Measurements from ENCODE around the gene LYZL6. TPM values are rescaled to one million over a fixed set of nuclear protein-coding genes. Genes with fewer than 3 reads are reported as not detected.

Gene LYZL6
- total RNA-seq, 1 donor from 2014 or later: not detected

DNA sequence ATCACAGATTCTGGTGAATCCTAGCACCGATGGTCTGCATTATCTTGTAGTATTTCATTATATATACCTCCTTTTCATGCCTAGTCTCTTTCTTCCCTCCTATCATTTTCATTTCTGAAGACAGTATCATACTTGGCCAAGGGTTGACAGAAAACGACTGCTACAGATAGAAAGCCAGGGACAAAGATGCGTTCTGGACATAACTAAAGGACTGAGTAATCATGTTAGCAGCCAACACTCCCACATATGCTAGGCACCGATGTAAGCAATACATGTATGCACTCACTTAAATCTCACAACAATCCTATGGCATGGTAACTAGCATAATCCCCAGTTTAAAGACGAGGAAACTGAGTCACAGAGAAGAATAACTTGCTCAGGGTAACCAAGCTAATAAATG, 35.8 kb downstream of the LYZL6 start:
- no peak for ATAC-seq
- intact Hi-C loops (cut with DNase I): no loop called here
- TF ChIP-seq, protein P1, sequence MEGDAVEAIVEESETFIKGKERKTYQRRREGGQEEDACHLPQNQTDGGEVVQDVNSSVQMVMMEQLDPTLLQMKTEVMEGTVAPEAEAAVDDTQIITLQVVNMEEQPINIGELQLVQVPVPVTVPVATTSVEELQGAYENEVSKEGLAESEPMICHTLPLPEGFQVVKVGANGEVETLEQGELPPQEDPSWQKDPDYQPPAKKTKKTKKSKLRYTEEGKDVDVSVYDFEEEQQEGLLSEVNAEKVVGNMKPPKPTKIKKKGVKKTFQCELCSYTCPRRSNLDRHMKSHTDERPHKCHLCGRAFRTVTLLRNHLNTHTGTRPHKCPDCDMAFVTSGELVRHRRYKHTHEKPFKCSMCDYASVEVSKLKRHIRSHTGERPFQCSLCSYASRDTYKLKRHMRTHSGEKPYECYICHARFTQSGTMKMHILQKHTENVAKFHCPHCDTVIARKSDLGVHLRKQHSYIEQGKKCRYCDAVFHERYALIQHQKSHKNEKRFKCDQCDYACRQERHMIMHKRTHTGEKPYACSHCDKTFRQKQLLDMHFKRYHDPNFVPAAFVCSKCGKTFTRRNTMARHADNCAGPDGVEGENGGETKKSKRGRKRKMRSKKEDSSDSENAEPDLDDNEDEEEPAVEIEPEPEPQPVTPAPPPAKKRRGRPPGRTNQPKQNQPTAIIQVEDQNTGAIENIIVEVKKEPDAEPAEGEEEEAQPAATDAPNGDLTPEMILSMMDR (IDR thresholded peaks at IDR 0.05): no peak

DNA sequence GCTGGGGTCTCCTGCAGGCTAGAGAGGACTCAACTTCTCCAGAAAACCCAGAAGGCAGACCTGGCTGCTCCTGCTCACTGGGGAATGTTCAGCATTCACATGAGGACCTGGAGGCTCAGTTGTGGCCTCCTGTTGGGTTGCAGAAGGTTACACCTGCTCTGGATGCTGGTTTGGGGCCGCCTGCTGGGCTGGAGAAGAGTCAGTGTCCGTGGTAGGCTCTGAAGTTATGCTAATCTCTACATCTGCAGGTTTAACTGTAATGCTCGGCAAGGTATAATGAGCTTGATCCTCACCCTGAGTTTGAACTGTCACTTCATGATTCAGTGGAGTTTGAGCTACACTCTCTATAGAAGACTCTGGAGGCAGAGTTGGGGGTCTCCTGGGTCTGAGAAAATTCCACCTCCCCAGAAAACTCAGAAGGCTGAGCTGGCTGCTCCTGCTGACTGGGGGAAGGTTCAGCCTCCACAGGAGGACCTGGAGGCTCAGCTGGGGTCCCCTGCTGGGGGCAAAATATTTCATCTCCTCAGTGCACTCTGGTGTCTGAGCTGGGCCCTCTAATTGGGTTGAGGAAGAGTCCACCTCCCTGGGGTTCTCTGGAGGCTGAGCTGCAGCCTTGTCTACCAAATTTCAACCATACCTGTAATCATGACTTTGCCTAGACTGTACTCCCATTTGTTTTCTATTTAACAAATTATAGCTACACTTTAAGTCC, 36.4 kb downstream of the LYZL6 start:
- Histone ChIP-seq H3K4me3 (no peak overlapping the region), H3K36me3 (no peaks in the 10 kb centered on the region), H3K4me1 (no peaks in the 10 kb centered on the region), H3K27ac (no peak overlapping the region), H3K9me3 (no peaks in the 10 kb centered on the region), H3K27me3 (ENCODE audit: low read depth) (no peaks in the 10 kb centered on the region)
- intact Hi-C loops (cut with DNase I): no loop called here
- ATAC-seq (no peak), DNase-seq (no peak)
- TF ChIP-seq, protein P1 (IDR thresholded peaks at IDR 0.05): no peak

More for the DNA sequence above, 35.8 kb downstream of the LYZL6 start:
- DNase-seq: no peak
- Histone ChIP-seq H3K27me3 (ENCODE audit: low read depth) (no peaks in the 10 kb centered on the region), H3K36me3 (no peaks in the 10 kb centered on the region), H3K27ac (no peak overlapping the region), H3K9me3 (no peaks in the 10 kb centered on the region), H3K4me1 (no peaks in the 10 kb centered on the region), H3K4me3 (no peak overlapping the region)

DNA sequence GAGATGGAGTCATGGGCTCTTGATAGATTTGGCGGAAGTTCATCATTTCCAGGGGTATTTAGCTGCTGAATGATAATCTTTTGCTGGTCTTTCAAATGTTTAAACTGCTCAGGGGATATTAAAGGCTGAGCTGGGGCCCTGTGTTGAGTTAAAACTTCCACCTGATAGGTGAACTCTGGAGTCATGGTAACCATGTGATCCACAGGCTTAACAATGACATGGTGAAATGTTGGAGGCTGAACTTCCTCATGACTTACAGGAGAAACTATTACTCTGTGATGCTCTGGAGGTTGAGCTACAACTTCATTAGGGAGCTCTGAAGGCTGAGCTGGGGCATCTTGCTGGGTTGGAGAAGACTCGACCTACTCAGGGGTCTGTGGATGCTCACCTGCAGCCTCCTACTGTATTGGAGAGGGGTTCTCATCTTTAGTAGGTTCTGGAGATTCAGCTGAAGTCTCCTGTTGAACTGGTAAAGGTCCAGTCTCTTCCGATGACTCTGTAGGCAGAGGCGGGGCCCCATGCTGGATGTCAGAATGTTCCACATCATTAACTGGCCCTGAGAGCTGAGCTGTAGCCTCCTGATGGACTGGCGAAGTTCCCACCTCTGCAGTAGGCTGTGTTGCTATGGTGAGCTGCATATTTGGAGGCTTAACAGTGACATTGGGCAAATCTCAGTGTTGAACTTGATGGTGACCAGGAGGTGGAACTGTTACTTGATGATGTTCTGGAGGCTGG, 37.2 kb downstream of the LYZL6 start:
- DNase-seq: no peak
- H3K4me3 ChIP-seq: no peak overlapping the region
- TF ChIP-seq, protein P1 (IDR thresholded peaks at IDR 0.05): no peak
- no peaks in the 10 kb centered on the region for H3K36me3 ChIP-seq
- no peaks in the 10 kb centered on the region for H3K4me1 ChIP-seq
- intact Hi-C loops (cut with DNase I): no loop called here
- no peaks in the 10 kb centered on the region for H3K27me3 ChIP-seq (ENCODE audit: low read depth)
- H3K9me3 ChIP-seq: no peaks in the 10 kb centered on the region
- no peak for ATAC-seq
- H3K27ac ChIP-seq: no peak overlapping the region

DNA sequence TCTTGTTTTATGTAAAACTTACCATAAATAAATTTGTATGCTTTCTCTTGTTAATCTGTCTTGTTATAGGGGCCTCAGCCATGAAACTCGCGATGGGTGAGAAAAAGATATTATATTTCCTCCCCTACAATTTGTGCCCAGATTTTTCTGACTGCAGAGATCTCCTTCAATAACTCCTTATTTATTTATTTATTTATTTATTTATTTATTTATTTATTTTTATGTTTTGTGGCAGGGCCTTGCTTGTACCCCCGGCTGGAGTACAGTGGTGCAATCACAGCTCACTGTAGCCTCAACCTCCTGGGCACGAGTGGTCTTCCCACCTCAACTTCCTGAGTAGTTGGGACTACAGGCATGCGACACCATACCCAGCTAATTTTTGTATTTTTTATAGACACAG, 40.1 kb downstream of the LYZL6 start:
- H3K27me3 ChIP-seq (ENCODE audit: low read depth): no peaks in the 10 kb centered on the region
- TF ChIP-seq, protein P1 (IDR thresholded peaks at IDR 0.05): no peak
- no peaks in the 10 kb centered on the region for H3K4me1 ChIP-seq
- ATAC-seq (no peak), DNase-seq (no peak)
- no peaks in the 10 kb centered on the region for H3K9me3 ChIP-seq
- no peaks in the 10 kb centered on the region for H3K36me3 ChIP-seq
- H3K27ac ChIP-seq: no peak overlapping the region
- intact Hi-C loops (cut with DNase I): no loop called here
- no peak overlapping the region for H3K4me3 ChIP-seq

DNA sequence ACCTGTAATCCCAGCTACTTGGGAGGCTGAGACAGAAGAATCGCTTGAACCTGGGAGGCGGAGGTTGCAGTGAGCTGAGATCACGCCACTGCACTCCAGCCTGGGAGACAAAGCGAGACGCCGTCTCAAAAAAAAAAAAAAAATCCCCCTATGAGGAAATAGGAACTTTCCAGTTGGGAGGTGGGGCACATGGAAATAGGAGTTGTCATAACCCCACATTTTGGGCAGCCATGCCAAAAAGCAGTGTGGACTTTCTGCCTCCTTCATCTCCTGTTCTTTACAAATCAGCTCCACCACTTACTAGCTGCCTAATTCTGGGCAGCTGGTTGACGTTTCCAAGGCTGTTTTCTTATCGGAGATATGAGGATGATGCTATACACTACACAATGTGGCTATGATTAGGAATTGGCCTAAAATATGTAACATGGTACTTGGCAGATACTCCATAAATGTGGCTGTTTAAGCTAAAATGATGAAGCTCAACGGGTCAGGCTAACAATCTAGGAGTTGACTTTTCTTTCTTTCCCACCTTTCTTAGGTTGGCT, 41.8 kb downstream of the LYZL6 start:
- no peaks in the 10 kb centered on the region for H3K9me3 ChIP-seq
- H3K4me1 ChIP-seq: no peaks in the 10 kb centered on the region
- no peak overlapping the region for H3K4me3 ChIP-seq
- H3K27me3 ChIP-seq (ENCODE audit: low read depth): no peaks in the 10 kb centered on the region
- no peaks in the 10 kb centered on the region for H3K36me3 ChIP-seq
- H3K27ac ChIP-seq: no peak overlapping the region
- DNase-seq: no peak
- TF ChIP-seq, protein P1 (IDR thresholded peaks at IDR 0.05): no peak
- no peak for ATAC-seq
- intact Hi-C loops (cut with DNase I): no loop called here
